ENCODE data around the gene DMRTB1. TPM values are rescaled to one million over a fixed set of nuclear protein-coding genes. Genes with fewer than 3 reads are reported as not detected.

DMRTB1 gene
- not detected in 2 replicates for total RNA-seq

GRCh38 chr1:53459321-53460175, at the start of gene DMRTB1:
DMRTB1 (plus strand) TSS chr1:53459399; CDS start chr1:53459454, 55 bp downstream.

Other genes with a start within 250 kb of the DMRTB1 start
- 50.9 and 67.5 TPM in 2 replicates for gene CZIB, start 238.8 kb upstream of the DMRTB1 start, total RNA-seq
- gene MAGOH, start 220.9 kb upstream of the DMRTB1 start, total RNA-seq: 23.2 and 44.9 TPM in 2 replicates
- gene LRP8, start 131.3 kb upstream of the DMRTB1 start, total RNA-seq: 45.2 and 58.2 TPM in 2 replicates